IMR-90 (cell line): ENCODE measurements around the gene EFCAB8. TPM values are rescaled to one million over a fixed set of nuclear protein-coding genes. Genes with fewer than 3 reads are reported as not detected.

ENCODE experiments used
- ATAC-seq: fragments of 200-7000 bp; cut with Tn5 transposase; 2 replicates; pipeline ENCODE4 v1.9.1; 2020; ENCODE audit warnings: low read depth, mild to moderate bottlenecking, moderate library complexity
- BruUV-seq: library from RNA; stranded (reverse); fragments of 400-500 nt; replicated peaks from 2 replicates; lab custom pipeline; 2021; lab: Mats Ljungman, UMichigan
- CTCF ChIA-PET: fragments of 300-600 bp; formaldehyde crosslinking; extraction: SDS; loops from one replicate; lab custom pipeline; 2021; ENCODE audit warnings: antibody characterized with exemption; lab: Yijun Ruan, JAX
- POLR2A ChIA-PET: fragments of 300-600 bp; sonication (Branson Sonifier 250); formaldehyde crosslinking; loops from one replicate; lab custom pipeline; 2022; ENCODE audit warnings: antibody characterized with exemption; ENCODE audit not compliant: unreplicated experiment; lab: Charles Lee
- DNase-seq: peaks from one replicate; pipeline ENCODE4 v3.0.0; 2013
- H2AFZ ChIP-seq: replicated peaks from 2 replicates; pipeline ENCODE3; 2013; ENCODE audit warnings: low read length, mild to moderate bottlenecking; ENCODE audit not compliant: poor library complexity
- H2AK5ac ChIP-seq: 2 replicates; pipeline ENCODE4 v1.6.1; 2013; ENCODE audit warnings: low read depth, low read length, inconsistent platforms
- H2AK9ac ChIP-seq: replicated peaks from 2 replicates; pipeline ENCODE3; 2013; ENCODE audit warnings: mild to moderate bottlenecking, low read depth, low read length, moderate library complexity; ENCODE audit not compliant: poor library complexity
- H2BK120ac ChIP-seq: 2 replicates; pipeline ENCODE4 v1.6.1; 2013; ENCODE audit warnings: low read depth, low read length, inconsistent platforms
- H2BK15ac ChIP-seq: 3 replicates; pipeline ENCODE4 v1.6.1; 2013; ENCODE audit warnings: low read depth, low read length, inconsistent platforms
- H2BK20ac ChIP-seq: 2 replicates; pipeline ENCODE4 v1.6.1; 2013; ENCODE audit warnings: low read depth, mild to moderate bottlenecking, inconsistent platforms, low read length, moderate library complexity
- H2BK5ac ChIP-seq: 2 replicates; pipeline ENCODE4 v1.6.1; 2013; ENCODE audit warnings: mild to moderate bottlenecking, low read depth, low read length, inconsistent platforms; ENCODE audit not compliant: poor library complexity, severe bottlenecking
- H3K14ac ChIP-seq: replicated peaks from 2 replicates; pipeline ENCODE4 v1.6.1; 2013; ENCODE audit warnings: low read depth, low read length, inconsistent platforms
- H3K18ac ChIP-seq: 2 replicates; pipeline ENCODE4 v1.6.1; 2013; ENCODE audit warnings: low read depth, low read length, control low read depth
- H3K23ac ChIP-seq: 2 replicates; pipeline ENCODE4 v1.6.1; 2013; ENCODE audit warnings: low read depth, low read length, inconsistent platforms
- H3K27ac ChIP-seq: 2 replicates; pipeline ENCODE4 v1.5.1; 2013; ENCODE audit warnings: mild to moderate bottlenecking, control low read depth, low read length; ENCODE audit not compliant: insufficient read depth
- H3K27me3 ChIP-seq: 2 replicates; pipeline ENCODE4 v1.6.1; 2013; ENCODE audit warnings: low read length; ENCODE audit not compliant: control insufficient read depth, insufficient read depth
- H3K36me3 ChIP-seq: 2 replicates; pipeline ENCODE4 v1.6.1; 2013; ENCODE audit warnings: low read length, mixed read lengths; ENCODE audit not compliant: control insufficient read depth, insufficient read depth
- H3K4ac ChIP-seq: 2 replicates; pipeline ENCODE4 v1.6.1; 2013; ENCODE audit warnings: low read depth, low read length, inconsistent platforms
- H3K4me1 ChIP-seq: 2 replicates; pipeline ENCODE4 v1.6.1; 2013; ENCODE audit warnings: low read length, mixed read lengths; ENCODE audit not compliant: control insufficient read depth, insufficient read depth
- H3K4me2 ChIP-seq: 2 replicates; pipeline ENCODE4 v1.6.1; 2013; ENCODE audit warnings: low read depth, mild to moderate bottlenecking, control low read depth, low read length, moderate library complexity
- H3K4me3 ChIP-seq: 2 replicates; pipeline ENCODE4 v1.5.1; 2013; ENCODE audit warnings: low read depth, mild to moderate bottlenecking, control low read depth, low read length, moderate library complexity; ENCODE audit not compliant: insufficient read depth
- H3K56ac ChIP-seq: 2 replicates; pipeline ENCODE4 v1.6.1; 2013; ENCODE audit warnings: low read length, inconsistent platforms; ENCODE audit not compliant: insufficient read depth; ENCODE audit errors: extremely low read depth
- H3K79me1 ChIP-seq, 2 experiments: 2 replicates each; pipeline ENCODE4 v1.6.1; 2013; ENCODE audit warnings: low read length in 2 of 2, inconsistent platforms in 1 of 2, low read depth in 1 of 2
- H3K9ac ChIP-seq: 2 replicates; pipeline ENCODE4 v1.6.1; 2013; ENCODE audit warnings: low read depth, low read length, control low read depth
- H3K9me1 ChIP-seq: 2 replicates; pipeline ENCODE4 v1.6.1; 2013; ENCODE audit warnings: low read length, inconsistent platforms; ENCODE audit not compliant: insufficient read depth
- H3K9me3 ChIP-seq: 2 replicates; pipeline ENCODE4 v1.6.1; 2013; ENCODE audit warnings: low read length; ENCODE audit not compliant: control insufficient read depth, insufficient read depth
- H4K20me1 ChIP-seq: 2 replicates; pipeline ENCODE4 v1.6.1; 2013; ENCODE audit warnings: low read length, inconsistent platforms; ENCODE audit not compliant: insufficient read depth
- H4K5ac ChIP-seq: 2 replicates; pipeline ENCODE4 v1.6.1; 2013; ENCODE audit warnings: mild to moderate bottlenecking, low read depth, low read length, control low read depth
- H4K8ac ChIP-seq, 2 experiments: 2 replicates each; pipeline ENCODE4 v1.6.1; 2013; ENCODE audit warnings: low read depth in 2 of 2, low read length in 2 of 2, control low read depth in 1 of 2, inconsistent platforms in 1 of 2
- H4K91ac ChIP-seq: 2 replicates; pipeline ENCODE4 v1.6.1; 2013; ENCODE audit warnings: low read depth, low read length, inconsistent platforms; ENCODE audit not compliant: insufficient read depth
- MAZ ChIP-seq: IDR thresholded peaks from 2 replicates; pipeline ENCODE4 v1.6.1; 2012; ENCODE audit warnings: low read depth, mild to moderate bottlenecking, low read length, improper control_type of control experiment, moderate library complexity, borderline replicate concordance
- NFE2L2 ChIP-seq: fragments of 150-350 bp; IDR thresholded peaks from 2 replicates; pipeline ENCODE4 v1.6.1; 2016; ENCODE audit warnings: low read depth, mild to moderate bottlenecking, low read length
- WGBS, 2 experiments: methylation state at CpG; one replicate each; pipeline versions ENCODE4 v1.1.5 to v1.1.7; 2013; ENCODE audit warnings: missing lambda C conversion rate in 2 of 2; ENCODE audit not compliant: insufficient read length in 1 of 2; ENCODE audit errors: extremely low coverage in 2 of 2; 5-methylcytosine and 5-hydroxymethylcytosine counted together
- dilution Hi-C: fragments of 300-500 bp; cut with HindIII; formaldehyde crosslinking; loops from one replicate; pipeline ENCODE4 v1.14.3; 2018; ENCODE audit warnings: low sequenced_read_pairs; ENCODE audit not compliant: unreplicated experiment
- in situ Hi-C: fragments of 300-500 bp; cut with MboI; formaldehyde crosslinking; loops from 3 replicates; pipeline ENCODE4 v1.14.3; 2019; ENCODE audit warnings: low sequenced_read_pairs, inconsistent platforms, mixed read lengths
- intact Hi-C: fragments of 100-400 bp; cut with micrococcal nuclease; formaldehyde crosslinking; loops from 2 replicates; pipeline ENCODE4 v1.10.0; 2022
- polyA plus RNA-seq, 3 experiments: library from polyadenylated mRNA; depleted of rRNA; stranded (reverse); fragments of >200 nt; gene quantifications; 2 replicates each; pipeline ENCODE4 v1.2.3, GENCODE V29; 2012; ENCODE audit warnings: low replicate concordance in 1 of 3
- total RNA-seq: library from RNA; depleted of rRNA; stranded (reverse); fragments of >200 nt; gene quantifications from 2 replicates; pipeline ENCODE4 v1.2.3, GENCODE V29; 2012
- TF ChIP-seq, protein P1 (sequence below): conservative IDR thresholded peaks from 2 replicates; pipeline ENCODE4 v1.5.1; 2012; ENCODE audit warnings: mild to moderate bottlenecking, low read depth, low read length, improper control_type of control experiment
- TF ChIP-seq, protein P2 (sequence below): fragments of 150-350 bp; IDR thresholded peaks from 2 replicates; pipeline ENCODE4 v1.6.1; 2017; ENCODE audit warnings: mild to moderate bottlenecking, antibody characterized with exemption, low read length, low read depth

EFCAB8 gene
- total and polyA plus RNA-seq, 2 of the 4 experiments (the other 2 are of a cell fraction), result not detected

DNA sequence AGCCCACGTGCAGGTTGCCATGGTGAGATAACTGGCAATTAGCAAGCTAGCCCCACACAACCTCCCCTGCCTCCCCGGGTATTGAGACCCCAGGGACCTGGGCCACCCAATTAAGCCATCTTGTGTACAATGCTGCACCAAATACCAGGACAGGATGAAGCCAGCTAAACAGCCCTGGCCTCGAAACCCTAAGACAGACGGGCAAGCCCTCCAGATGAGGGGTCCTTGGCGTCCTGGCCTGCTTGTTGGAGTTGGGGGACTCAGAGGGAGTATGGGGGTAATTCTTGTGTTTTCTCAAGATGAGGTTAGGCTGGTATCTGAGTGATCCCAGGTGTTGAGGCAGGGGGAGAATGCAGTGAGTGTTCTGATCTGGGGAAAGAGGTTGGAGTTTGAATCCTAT is 47.8 kb upstream of the EFCAB8 start:
- no peaks in the 10 kb centered on the region for H3K4me1 ChIP-seq
- no peak overlapping the region for H4K8ac ChIP-seq
- 100% methylated on average over 1 of the region's 5 CpGs; no CpG with 5 or more reads in 1 of the 2 experiments for whole genome bisulfite sequencing, 2 experiments
- H3K9me3 ChIP-seq, result no peaks in the 10 kb centered on the region
- no peak overlapping the region for H2AK9ac ChIP-seq
- H3K18ac ChIP-seq, result no peak overlapping the region
- H4K20me1 ChIP-seq, result no peaks in the 10 kb centered on the region
- no peak overlapping the region for H2AK5ac ChIP-seq
- H4K91ac ChIP-seq, result no peak overlapping the region
- H2BK20ac ChIP-seq, result no peak overlapping the region
- no peak overlapping the region for H2BK5ac ChIP-seq
- H3K4ac ChIP-seq, result no peak overlapping the region
- H3K56ac ChIP-seq, result no peak overlapping the region
- ATAC-seq (no peak), DNase-seq (no peak)
- no peaks in the 10 kb centered on the region for H3K79me1 ChIP-seq
- no peak overlapping the region for H2BK15ac ChIP-seq
- CTCF ChIA-PET, result interaction anchor here (1.1 kb wide), 1 partner anchor 12 kb away, joined by 3 read pairs; no protein-coding TSS in a partner anchor
- no peak for TF ChIP-seq MAZ
- TF ChIP-seq, protein P1, sequence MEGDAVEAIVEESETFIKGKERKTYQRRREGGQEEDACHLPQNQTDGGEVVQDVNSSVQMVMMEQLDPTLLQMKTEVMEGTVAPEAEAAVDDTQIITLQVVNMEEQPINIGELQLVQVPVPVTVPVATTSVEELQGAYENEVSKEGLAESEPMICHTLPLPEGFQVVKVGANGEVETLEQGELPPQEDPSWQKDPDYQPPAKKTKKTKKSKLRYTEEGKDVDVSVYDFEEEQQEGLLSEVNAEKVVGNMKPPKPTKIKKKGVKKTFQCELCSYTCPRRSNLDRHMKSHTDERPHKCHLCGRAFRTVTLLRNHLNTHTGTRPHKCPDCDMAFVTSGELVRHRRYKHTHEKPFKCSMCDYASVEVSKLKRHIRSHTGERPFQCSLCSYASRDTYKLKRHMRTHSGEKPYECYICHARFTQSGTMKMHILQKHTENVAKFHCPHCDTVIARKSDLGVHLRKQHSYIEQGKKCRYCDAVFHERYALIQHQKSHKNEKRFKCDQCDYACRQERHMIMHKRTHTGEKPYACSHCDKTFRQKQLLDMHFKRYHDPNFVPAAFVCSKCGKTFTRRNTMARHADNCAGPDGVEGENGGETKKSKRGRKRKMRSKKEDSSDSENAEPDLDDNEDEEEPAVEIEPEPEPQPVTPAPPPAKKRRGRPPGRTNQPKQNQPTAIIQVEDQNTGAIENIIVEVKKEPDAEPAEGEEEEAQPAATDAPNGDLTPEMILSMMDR, result no peak
- no peak for TF ChIP-seq NFE2L2
- TF ChIP-seq, protein P2, sequence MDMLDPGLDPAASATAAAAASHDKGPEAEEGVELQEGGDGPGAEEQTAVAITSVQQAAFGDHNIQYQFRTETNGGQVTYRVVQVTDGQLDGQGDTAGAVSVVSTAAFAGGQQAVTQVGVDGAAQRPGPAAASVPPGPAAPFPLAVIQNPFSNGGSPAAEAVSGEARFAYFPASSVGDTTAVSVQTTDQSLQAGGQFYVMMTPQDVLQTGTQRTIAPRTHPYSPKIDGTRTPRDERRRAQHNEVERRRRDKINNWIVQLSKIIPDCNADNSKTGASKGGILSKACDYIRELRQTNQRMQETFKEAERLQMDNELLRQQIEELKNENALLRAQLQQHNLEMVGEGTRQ, result no peak
- no peak overlapping the region for H3K4me2 ChIP-seq
- H4K5ac ChIP-seq, result no peak overlapping the region
- intact Hi-C loops (no loop called here), in situ Hi-C loops (no loop called here), dilution Hi-C loops (no loop called here)
- H3K27ac ChIP-seq, result no peak overlapping the region
- POLR2A ChIA-PET, result no interaction called here
- no peaks in the 10 kb centered on the region for H3K27me3 ChIP-seq
- H3K36me3 ChIP-seq, result peaks cover 6% of the 10 kb centered on the region
- no TSS peak for BruUV-seq
- no peak overlapping the region for H2BK120ac ChIP-seq
- H3K23ac ChIP-seq, result no peak overlapping the region
- no peaks in the 10 kb centered on the region; the same call in 1 of the 2 replicates for H3K9me1 ChIP-seq
- no peak overlapping the region for H3K14ac ChIP-seq
- H3K9ac ChIP-seq, result no peak overlapping the region
- no peak overlapping the region for H3K4me3 ChIP-seq
- no peak overlapping the region for H2AFZ ChIP-seq
